Measurements from ENCODE around the gene SETDB1. TPM values are rescaled to one million over a fixed set of nuclear protein-coding genes. Genes with fewer than 3 reads are reported as not detected.

The SETDB1 gene
- polyA plus RNA-seq, 4 donors = 68.1 to 77.5 (median 70.1) TPM

GRCh38 chr1:150973836-150974579 lies 47.8 kb downstream of the SETDB1 start:
- DNase-seq (ENCODE audit: low read depth in 4 of 4, low spot score in 3 of 4) = no peak

- DNase-seq (ENCODE audit: low read depth in 4 of 4, low spot score in 3 of 4) = peak in 3 of 4 donors; percentile 71 to 72 (median 71)
Measured at GRCh38 chr1:150974580-150975478, 48.7 kb downstream of the SETDB1 start, which contains the start of gene CERS2. TSS of gene CERS2 (minus strand) at chr1:150974835. CDS start at chr1:150969090, 5,745 bp downstream.

- no peak for DNase-seq (ENCODE audit: low read depth in 4 of 4, low spot score in 3 of 4)
Measured at GRCh38 chr1:150976401-150976821, 50.2 kb downstream of the SETDB1 start.

DNA sequence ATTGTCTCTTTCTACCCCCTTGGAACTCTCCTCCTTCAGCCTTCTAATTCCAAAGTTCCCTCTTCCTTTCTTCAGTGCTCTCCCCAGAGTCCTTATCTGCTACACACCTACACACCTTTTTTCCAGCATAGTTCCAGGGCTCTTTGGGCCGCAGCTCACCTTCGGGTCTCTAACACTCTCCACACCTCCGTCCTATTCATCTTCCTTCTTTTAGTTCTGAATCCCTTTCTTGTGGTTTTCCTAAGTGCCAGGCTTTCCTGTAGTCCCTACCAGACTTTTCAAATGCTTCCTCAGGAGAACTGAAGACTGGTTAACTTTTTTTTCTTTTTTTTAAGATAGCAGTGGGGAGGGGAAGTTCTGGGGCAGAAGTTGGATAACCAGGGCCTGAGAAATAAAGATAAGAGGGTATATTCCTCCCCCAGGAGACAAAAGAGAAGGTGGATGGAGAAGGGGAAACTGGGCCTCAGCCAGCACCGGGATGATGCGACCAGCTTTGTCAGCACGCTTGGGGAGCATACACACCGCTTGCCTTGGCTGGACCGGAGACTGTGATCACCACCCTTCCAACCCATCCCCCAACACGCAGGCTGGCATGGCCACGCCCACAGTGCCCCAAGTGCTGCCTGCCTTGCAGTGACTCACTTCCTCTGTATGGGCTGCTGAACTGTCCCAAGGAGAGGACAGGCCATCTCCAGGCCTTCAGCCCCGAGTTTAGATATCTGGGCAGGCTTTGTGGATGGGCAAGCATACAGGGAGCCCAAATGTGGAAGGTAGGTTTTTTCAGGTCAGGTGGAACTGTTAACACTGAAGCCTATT lies 50.9 kb downstream of the SETDB1 start:
- DNase-seq (ENCODE audit: low read depth in 4 of 4, low spot score in 3 of 4) = no peak

DNA sequence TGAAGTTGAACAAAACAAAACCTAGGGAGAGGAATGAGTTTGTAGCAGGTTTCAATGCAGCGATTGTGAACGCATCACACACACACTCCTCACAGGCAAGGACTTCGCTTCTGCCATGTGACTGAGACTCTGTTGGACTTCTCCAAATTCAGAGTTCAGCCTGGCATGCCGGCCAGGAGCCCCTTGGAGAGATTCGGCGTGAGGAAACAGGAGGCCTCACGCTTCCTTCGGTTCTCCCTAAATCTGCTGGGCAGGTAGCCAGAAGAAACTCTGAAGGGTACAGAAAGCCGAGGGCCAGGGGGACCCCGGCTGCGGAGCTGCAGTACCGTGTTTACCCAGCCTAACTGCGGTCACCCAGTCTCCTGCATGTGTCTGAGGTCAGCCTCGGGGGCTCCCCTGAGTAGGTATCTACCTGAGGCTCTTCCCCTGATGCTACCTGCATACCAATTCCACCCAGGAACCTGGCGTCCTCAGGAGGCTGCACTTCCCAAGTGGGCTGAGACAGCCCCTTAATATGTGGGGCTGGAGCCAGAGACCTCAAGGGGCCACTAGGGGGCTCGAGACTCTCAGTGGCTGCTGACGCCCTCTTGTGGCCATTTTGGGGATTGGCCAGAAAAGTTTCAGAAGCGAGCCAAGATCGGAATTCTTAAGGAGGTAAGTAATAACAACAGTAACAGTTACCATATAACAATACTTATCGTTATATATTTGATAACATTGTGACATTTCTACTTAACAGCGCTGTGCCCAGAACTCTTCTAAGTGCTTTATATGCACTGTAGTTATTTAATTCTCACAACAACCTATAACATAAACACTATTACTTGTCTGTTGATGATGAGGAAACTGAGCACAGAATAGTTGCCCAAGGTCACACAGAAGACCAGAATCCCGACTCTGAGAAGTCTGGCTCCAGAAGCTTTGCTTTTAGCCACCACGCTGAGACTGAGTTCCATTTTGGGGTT lies 53.2 kb downstream of the SETDB1 start:
- peak; percentile 84 to 90 (median 88) for DNase-seq (ENCODE audit: low read depth in 4 of 4, low spot score in 3 of 4)

DNA sequence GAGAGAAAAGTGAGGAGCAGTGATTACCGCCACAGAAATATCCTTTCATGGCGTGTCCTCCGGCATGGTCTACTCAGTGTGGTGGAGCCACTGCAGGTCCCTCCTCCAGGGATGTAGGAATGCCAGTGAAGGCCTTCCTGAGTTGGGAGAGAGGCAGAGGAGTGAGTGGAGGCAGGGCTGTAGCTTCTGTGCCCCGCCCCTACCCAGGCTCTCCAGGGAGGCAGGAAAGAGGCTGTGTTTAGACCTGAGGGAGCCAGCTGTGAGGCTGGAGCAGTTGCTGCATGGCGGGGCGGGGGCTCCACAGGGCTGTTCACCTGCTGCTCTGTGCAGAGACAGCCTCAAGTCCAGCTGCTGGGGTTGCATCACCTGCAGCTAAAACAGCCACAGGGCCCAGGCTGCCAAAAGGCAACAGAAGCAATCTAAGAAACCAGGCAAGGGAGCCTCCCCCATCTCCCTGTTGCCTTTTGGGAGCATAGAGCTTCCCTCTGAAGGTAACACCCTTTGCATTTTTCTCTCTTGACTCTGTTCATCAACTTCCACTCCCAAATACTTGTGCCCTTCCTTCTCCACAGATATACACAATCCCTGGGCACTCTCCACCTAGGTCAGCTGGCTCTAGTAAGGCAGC lies 55.1 kb downstream of the SETDB1 start:
- no peak for DNase-seq (ENCODE audit: low read depth in 4 of 4, low spot score in 3 of 4)

GRCh38 chr1:150981805-150982712 lies 55.9 kb downstream of the SETDB1 start, which contains the start of gene ANXA9:
TSS of gene ANXA9 (plus strand) at chr1:150982292. CDS start at chr1:150983106, 814 bp downstream.
- DNase-seq (ENCODE audit: low read depth in 4 of 4, low spot score in 3 of 4) = no peak

DNA sequence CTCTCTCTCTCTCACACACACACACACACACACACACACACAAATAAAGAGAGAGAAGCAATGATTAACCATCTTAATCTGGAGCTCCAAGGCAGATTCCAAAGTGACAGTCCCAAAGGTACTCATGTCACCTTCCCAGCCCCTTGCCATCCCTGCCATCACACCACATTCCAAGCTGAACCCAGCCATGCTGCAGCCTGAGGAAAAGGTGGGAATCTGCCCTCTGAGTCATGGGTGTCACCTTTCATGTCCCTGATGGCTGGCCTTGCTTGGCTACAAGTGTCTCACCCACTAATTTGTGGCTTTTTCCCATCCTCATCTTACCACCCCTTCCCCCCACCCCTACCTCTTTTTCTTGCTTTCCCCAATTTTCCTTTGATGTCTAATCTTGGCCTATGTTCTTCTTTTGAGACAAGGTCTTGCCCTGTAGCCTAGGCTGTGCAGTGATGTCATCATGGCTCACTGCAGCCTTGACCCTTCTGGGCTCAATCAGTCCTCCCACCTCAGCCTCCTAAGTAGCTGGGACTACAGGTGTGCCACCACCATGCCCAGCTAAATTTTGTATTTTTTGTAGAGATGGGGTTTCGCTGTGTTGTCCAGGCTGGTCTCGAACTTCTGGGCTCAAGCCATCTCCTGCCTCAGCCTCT lies 59.1 kb downstream of the SETDB1 start:
- no peak for DNase-seq (ENCODE audit: low read depth in 4 of 4, low spot score in 3 of 4)

DNA sequence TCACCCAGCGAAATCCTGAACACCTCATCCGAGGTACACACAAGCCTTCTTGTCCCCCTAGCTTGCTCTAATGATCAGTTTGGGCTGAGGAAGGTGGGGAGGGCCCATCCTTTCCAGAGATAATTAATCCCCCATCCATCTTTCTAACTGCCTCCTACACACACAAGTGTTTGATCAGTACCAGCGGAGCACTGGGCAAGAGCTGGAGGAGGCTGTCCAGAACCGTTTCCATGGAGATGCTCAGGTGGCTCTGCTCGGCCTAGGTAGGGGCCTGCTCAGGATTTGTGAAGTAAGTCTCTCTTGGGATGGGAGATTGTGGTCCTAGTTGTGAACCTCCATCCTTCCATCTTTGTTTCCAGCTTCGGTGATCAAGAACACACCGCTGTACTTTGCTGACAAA lies 61.8 kb downstream of the SETDB1 start:
- no peak for DNase-seq (ENCODE audit: low read depth in 4 of 4, low spot score in 3 of 4)

- no peak for DNase-seq (ENCODE audit: low read depth in 4 of 4, low spot score in 3 of 4)
Measured at GRCh38 chr1:150992626-150993025, 66.5 kb downstream of the SETDB1 start.

DNA sequence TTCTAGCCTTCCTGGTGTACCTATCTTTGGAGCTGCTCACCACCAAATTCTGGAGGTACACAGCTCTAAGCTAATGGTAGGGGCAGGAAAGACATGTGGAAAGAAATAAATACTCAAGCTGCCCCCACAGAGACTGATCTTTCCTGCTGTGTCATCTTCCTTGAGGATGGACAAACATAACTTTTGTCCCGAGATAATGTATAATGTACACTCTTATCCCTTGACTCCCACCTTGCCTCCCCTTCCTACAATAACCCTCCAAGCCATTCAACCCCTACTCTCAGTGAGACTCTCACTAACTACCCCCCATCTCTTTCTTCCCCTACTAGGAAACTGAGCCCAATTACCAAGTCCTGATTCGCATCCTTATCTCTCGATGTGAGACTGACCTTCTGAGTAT lies 68.1 kb downstream of the SETDB1 start:
- DNase-seq (ENCODE audit: low read depth in 4 of 4, low spot score in 3 of 4) = no peak

GRCh38 chr1:150995460-150995859 lies 69.3 kb downstream of the SETDB1 start:
- no peak for DNase-seq (ENCODE audit: low read depth in 4 of 4, low spot score in 3 of 4)

DNA sequence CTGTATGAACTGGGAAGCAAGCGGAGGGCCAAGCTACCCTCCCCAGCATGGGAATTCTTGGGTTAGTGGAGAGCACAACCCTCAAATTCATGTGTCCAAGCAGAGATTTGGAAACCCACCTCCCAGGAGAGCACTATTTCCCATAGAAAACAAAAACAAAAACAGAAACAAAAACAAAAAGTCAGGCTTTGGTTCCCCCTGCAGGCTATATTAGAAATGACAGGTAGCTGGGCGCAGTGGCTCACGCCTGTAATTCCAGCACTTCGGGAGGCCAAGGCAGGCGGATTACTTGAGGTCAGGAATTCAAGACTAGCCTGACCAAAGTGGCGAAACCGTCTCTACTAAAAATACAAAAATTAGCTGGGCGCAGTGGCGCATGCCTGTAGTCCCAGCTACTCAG lies 69.7 kb downstream of the SETDB1 start:
- DNase-seq (ENCODE audit: low read depth in 4 of 4, low spot score in 3 of 4) = no peak

DNA sequence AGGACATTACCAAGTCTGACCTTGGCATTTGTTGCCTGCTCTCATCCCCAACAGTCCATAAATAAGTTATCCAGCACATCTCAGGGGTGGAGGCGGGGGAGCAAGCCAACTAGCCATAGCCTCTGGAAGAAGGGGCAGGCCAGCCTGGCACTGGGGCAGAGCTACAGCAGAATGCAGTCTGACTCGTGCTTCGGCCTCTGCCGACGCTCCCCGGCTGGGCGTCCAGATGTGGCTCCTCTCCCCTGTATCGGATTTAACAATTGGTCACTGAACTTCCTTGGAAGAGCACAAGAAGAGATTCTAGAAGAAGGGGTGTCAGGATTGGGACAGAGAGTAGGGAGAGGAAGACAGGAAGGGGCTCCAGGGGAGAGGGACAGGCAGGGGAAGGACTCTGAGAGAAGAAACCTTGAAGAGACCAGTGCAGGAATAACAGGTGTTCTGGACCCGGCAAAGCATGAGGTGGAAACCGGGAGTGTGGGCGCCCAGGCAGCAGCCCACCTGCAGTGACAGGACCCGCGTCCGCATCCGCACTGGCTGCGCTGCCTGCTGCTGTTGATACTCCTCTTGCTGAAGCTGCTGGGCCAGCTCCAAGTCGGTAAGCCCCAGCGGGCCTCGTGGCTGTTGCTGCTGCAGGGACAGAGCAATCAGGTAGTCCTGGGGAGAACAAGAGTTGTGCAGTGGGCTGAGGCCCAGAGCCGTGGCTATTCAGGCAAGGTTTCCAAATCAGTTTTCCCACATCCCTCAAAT lies 71.1 kb downstream of the SETDB1 start:
- no peak for DNase-seq (ENCODE audit: low read depth in 4 of 4, low spot score in 3 of 4)

- DNase-seq (ENCODE audit: low read depth in 4 of 4, low spot score in 3 of 4) = no peak
Measured at GRCh38 chr1:150997949-150998348, 71.8 kb downstream of the SETDB1 start.

DNA sequence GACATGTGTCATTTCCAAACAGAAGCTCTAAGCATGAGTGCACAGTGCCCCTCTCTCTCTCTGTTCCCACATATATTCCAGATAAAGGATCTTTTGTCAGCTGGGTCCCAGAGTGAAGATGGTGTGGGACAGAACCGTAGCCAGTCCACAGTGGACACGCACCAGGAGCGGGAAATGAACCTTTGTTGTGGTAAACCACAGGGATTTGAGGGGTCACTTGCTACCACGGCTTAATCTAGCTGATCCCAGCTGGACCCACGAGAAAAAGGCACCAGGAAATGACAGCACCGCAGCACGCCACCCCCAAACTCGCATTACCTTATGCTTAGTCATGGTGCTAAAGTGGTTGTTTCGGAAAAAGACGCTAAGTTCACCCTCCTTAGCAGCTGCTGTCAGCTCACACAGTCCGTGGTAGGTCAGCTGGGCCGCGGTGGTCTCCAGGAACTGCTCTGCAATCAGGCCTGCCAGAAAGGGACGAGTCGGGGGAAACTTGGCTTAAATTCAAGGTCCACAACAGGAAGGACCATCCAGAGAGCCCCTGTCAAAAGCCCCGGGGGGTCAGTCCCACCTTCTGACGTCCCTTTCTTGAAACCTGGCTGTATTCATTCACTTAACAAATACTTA lies 73.0 kb downstream of the SETDB1 start:
- no peak for DNase-seq (ENCODE audit: low read depth in 4 of 4, low spot score in 3 of 4)
